Effector CD4-positive, alpha-beta T cell (primary cell): ENCODE results near the gene ACAT2.
"Not testable (repeated sequence)": the region's sequence is repeated elsewhere in the genome, so short reads cannot be mapped to it uniquely, and the experiment has no call there.

Experiments used
- DNase-seq: peaks from one replicate; pipeline ENCODE4 v3.0.0-alpha.2; 2020

The ACAT2 gene

GRCh38 chr6:159816775-159817174 is 54.9 kb downstream of the ACAT2 start:
- not testable (repeated sequence) for DNase-seq

GRCh38 chr6:159817951-159818739 is 56.3 kb downstream of the ACAT2 start:
- no peak for DNase-seq

GRCh38 chr6:159819098-159819497 is 57.3 kb downstream of the ACAT2 start:
- no peak for DNase-seq

GRCh38 chr6:159819932-159820640 is 58.2 kb downstream of the ACAT2 start:
- DNase-seq: peak; percentile 11

- DNase-seq: no peak
Observed at GRCh38 chr6:159821122-159821521, 59.3 kb downstream of the ACAT2 start.

- no peak for DNase-seq
Observed at GRCh38 chr6:159821726-159822125, 59.9 kb downstream of the ACAT2 start.

- no peak for DNase-seq
Observed at GRCh38 chr6:159823953-159824352, 62.1 kb downstream of the ACAT2 start.

- DNase-seq: not testable (repeated sequence)
Observed at GRCh38 chr6:159824690-159825089, 62.8 kb downstream of the ACAT2 start.

GRCh38 chr6:159826004-159826403 is 64.2 kb downstream of the ACAT2 start:
- no peak for DNase-seq

GRCh38 chr6:159826968-159827647 is 65.3 kb downstream of the ACAT2 start:
- no peak for DNase-seq

GRCh38 chr6:159828074-159828473 is 66.2 kb downstream of the ACAT2 start:
- DNase-seq: no peak
